Osteoblast (primary cell): ENCODE data around the gene FXYD7. TPM values are rescaled to one million over a fixed set of nuclear protein-coding genes. Genes with fewer than 3 reads are reported as not detected.
A peak's percentile ranks its signal among the peaks of the same experiment; 100 is the strongest.

ENCODE experiments used
- DNase-seq: peaks from one replicate; pipeline ENCODE4 v3.0.0; 2011; ENCODE audit warnings: low spot score, mixed read lengths; ENCODE audit not compliant: insufficient read length; ENCODE audit errors: missing footprints
- H2AFZ ChIP-seq: 2 replicates; pipeline ENCODE4 v1.6.0; 2011; ENCODE audit warnings: mild to moderate bottlenecking, low read length
- H3K27ac ChIP-seq: 2 replicates; pipeline ENCODE4 v1.5.1; 2011; ENCODE audit warnings: mild to moderate bottlenecking, low read depth, low read length, moderate library complexity
- H3K27me3 ChIP-seq: 2 replicates; pipeline ENCODE4 v1.6.0; 2012; ENCODE audit warnings: mild to moderate bottlenecking, control low read depth, inconsistent platforms, low read length, moderate library complexity; ENCODE audit not compliant: insufficient read depth
- H3K36me3 ChIP-seq: 2 replicates; pipeline ENCODE4 v1.5.1; 2011; ENCODE audit warnings: mild to moderate bottlenecking, low read length, control low read depth, moderate library complexity; ENCODE audit not compliant: insufficient read depth
- H3K4me1 ChIP-seq: 2 replicates; pipeline ENCODE4 v1.5.1; 2011; ENCODE audit warnings: mild to moderate bottlenecking, low read length, control low read depth, moderate library complexity; ENCODE audit not compliant: insufficient read depth
- H3K4me2 ChIP-seq: 2 replicates; pipeline ENCODE4 v1.6.0; 2011; ENCODE audit warnings: mild to moderate bottlenecking, low read length; ENCODE audit not compliant: insufficient read depth
- H3K4me3 ChIP-seq: fragments of 200-600 bp; sonication (generic); 3 replicates; pipeline ENCODE4 v1.5.1; 2012; ENCODE audit warnings: mild to moderate bottlenecking, low read length, inconsistent platforms; ENCODE audit not compliant: insufficient read depth
- H3K79me2 ChIP-seq: 2 replicates; pipeline ENCODE4 v1.6.0; 2012; ENCODE audit warnings: mild to moderate bottlenecking, low read length, control low read depth, inconsistent platforms; ENCODE audit not compliant: insufficient read depth
- H3K9me3 ChIP-seq: 2 replicates; pipeline ENCODE4 v1.5.1; 2011; ENCODE audit warnings: low read depth, low read length, control low read depth
- H4K20me1 ChIP-seq: 2 replicates; pipeline ENCODE4 v1.6.0; 2012; ENCODE audit warnings: mild to moderate bottlenecking, low read length, control low read depth; ENCODE audit not compliant: insufficient read depth
- CTCF ChIP-seq: IDR thresholded peaks from 2 replicates; pipeline ENCODE4 v1.5.1; 2011; ENCODE audit warnings: mild to moderate bottlenecking, low read depth, low read length, moderate library complexity; ENCODE audit errors: extremely low read depth
- total RNA-seq: library from RNA; depleted of rRNA; stranded (reverse); fragments of >200 nt; gene quantifications from 2 replicates; pipeline ENCODE4 v1.2.3, GENCODE V29; 2012

Gene FXYD7
- total RNA-seq, 1 donor = not detected

GRCh38 chr19:35140207-35140961 lies 2.7 kb upstream of the FXYD7 start:
- Histone ChIP-seq H3K4me1 (peaks cover 14% of the 10 kb centered on the region), H3K4me2 (no peak overlapping the region), H3K79me2 (no peaks in the 10 kb centered on the region), H2AFZ (no peak overlapping the region), H4K20me1 (no peaks in the 10 kb centered on the region), H3K27ac (peak overlapping the region; percentile 41), H3K9me3 (no peaks in the 10 kb centered on the region), H3K4me3 (no peak overlapping the region), H3K27me3 (peaks cover 41% of the 10 kb centered on the region), H3K36me3 (no peaks in the 10 kb centered on the region)
- no peak for TF ChIP-seq CTCF
- peak; percentile 84 for DNase-seq

- Histone ChIP-seq H3K4me3 (no peak overlapping the region), H4K20me1 (no peaks in the 10 kb centered on the region), H3K4me2 (peak overlapping the region; percentile 16), H3K9me3 (no peaks in the 10 kb centered on the region), H3K79me2 (no peaks in the 10 kb centered on the region), H3K27ac (no peak overlapping the region), H3K36me3 (no peaks in the 10 kb centered on the region), H3K27me3 (peaks cover 35% of the 10 kb centered on the region), H2AFZ (no peak overlapping the region), H3K4me1 (peaks cover 14% of the 10 kb centered on the region)
- TF ChIP-seq CTCF = peak; percentile 31
- peak; percentile 100 for DNase-seq
These were observed 1.9 kb upstream of the FXYD7 start for GRCh38 chr19:35140962-35141836.

- no peak overlapping the region for H2AFZ ChIP-seq
- H3K36me3 ChIP-seq = no peaks in the 10 kb centered on the region
- peak; percentile 60 for DNase-seq
- H3K4me2 ChIP-seq = no peak overlapping the region
- H4K20me1 ChIP-seq = no peaks in the 10 kb centered on the region
- H3K4me1 ChIP-seq = peaks cover 14% of the 10 kb centered on the region
- H3K4me3 ChIP-seq = no peak overlapping the region
- H3K9me3 ChIP-seq = no peaks in the 10 kb centered on the region
- no peak overlapping the region for H3K27ac ChIP-seq
- H3K27me3 ChIP-seq = peaks cover 27% of the 10 kb centered on the region
- H3K79me2 ChIP-seq = no peaks in the 10 kb centered on the region
- TF ChIP-seq CTCF = no peak
These were observed 1.0 kb upstream of the FXYD7 start for GRCh38 chr19:35141837-35142605.
